Activated T-cell treated with anti-CD3 and anti-CD28 coated beads for 48 hours (primary cell): ENCODE data around the gene CTSL.
"Not testable (repeated sequence)": the region's sequence is repeated elsewhere in the genome, so short reads cannot be mapped to it uniquely, and the experiment has no call there.

ENCODE experiments used
- DNase-seq: peaks from one replicate; pipeline ENCODE4 v3.0.0-alpha.2; 2020; ENCODE audit warnings: low read depth

Gene CTSL

DNA sequence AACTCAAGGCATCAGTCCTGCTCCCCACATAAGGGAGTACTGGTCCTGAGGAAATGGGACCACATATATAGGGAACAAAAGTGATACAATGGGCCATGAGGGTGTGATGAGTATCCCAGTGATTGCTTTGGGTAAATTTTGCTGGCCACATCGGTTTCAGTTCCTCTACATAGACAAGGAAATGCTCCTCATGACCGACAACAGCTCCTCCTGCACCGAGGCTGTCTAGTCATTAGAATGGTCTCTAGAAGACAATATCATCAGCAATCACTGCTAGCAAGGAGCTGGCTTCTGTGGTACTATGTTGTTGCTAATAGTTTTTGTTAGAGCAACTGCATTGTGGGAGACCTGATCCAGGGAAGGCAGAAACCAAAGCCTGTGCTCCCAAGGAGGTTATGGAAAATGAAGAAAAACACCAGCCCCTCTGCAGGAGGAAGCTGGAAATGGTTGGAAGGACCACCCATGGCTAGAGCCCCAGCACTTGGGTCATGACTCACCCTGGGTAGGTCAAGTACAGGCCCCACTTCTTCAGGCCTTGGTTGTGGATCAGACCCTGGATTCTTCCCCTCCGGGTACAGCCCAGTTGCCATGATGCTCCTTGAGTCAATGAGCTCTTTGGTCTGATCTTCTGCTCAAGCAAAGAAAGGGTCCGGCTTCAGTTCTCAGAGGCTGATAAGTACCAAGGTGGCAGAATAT lies 3.4 kb upstream of the CTSL start:
- DNase-seq: no peak

DNA sequence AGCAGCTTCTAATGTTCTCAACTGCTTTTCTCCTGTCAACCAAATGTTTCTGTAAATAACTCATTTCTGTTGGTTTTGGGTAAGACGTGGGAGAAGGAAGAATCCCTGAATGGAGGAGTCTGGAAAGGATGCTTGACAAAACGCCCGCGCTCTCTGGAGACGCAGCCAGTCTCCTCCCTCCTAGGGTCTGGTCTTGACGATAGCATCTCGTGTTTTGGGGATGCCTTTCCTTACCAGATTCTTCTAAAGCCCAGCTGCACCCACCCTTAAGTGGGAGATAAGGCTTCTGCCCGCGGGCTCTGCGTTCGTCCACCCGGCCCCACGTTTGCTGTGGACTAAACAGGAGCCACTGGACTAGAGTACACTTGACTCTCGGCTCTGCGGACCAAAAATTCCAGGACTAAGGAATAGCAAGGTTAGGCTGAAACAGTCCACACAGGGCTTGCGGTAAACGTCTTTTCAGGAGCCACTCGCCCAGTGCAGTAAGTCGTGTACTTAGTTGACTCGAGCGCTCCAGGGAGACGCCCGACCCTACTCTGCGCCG lies 491 bp upstream of the CTSL start:
- DNase-seq: no peak

DNA sequence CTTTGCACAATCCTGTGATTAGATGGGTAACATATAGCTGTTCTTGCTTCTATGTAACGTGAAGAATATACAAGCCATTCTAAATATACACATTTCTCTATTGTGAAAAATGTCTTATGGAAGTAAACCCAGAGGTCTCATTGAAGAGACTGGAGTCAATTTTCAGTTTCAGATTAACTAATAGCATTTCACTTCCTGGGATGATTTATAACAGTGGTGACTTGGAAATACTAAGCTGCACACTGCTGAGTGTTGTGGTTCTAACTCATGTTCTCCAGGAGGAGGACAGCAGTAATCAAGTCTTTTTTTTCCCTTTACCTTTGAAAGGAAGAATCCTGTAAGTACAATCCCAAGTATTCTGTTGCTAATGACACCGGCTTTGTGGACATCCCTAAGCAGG lies 3.3 kb downstream of the CTSL start:
- no peak for DNase-seq

DNA sequence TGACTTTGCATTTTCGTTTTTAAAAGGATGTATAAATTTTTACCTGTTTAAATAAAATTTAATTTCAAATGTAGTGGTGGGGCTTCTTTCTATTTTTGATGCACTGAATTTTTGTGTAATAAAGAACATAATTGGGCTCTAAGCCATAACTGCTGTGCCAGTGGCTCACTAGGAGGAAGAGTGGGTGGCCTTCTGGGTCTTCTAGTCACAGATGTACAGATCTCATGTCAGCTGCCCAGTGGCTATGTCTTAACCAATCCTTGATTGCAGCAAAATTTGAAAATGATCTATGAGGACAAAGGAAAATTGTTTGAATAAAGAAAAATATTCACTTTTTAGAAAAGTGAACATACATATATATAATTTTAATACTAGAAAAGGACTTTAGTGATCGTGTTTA lies 5.4 kb downstream of the CTSL start:
- no peak for DNase-seq

DNA sequence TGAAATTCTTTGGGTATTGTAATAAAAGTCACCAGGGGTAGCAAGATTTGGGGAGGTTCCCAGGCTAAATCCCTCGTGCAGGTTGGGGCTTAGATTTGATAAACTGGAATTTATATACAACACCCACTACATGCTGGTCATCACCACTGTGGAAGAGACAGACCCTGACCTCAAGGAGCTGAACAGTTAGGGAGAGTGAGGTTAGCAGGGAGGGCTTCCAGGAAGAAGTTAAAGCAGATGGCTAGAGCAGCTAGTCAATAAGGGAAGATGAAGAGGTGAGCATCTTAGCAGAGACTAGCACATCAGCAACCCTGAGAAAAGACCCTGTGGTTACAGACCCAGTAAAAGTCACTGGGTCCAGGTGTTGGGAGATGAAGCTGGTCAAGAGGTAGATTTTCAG lies 6.4 kb downstream of the CTSL start:
- DNase-seq: no peak

DNA sequence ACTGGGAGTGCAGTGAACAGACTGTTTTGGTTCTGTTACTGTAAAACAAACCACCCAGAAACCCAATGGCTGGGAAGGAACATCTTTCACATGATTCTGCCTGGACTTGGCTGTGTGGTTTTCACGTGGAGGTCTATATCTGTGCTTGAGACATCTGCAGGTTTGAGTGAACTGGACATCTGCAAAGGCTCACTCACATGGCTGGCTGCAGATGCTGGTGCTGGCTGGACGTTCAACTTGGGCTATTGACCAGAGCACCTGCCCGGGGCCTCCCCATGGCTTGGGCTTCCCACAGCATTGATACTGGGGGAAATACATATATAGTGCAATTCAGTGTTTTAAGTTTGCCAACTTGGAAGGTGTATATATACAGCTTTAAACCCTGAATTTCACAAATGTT lies 6.8 kb downstream of the CTSL start:
- no peak for DNase-seq

DNA sequence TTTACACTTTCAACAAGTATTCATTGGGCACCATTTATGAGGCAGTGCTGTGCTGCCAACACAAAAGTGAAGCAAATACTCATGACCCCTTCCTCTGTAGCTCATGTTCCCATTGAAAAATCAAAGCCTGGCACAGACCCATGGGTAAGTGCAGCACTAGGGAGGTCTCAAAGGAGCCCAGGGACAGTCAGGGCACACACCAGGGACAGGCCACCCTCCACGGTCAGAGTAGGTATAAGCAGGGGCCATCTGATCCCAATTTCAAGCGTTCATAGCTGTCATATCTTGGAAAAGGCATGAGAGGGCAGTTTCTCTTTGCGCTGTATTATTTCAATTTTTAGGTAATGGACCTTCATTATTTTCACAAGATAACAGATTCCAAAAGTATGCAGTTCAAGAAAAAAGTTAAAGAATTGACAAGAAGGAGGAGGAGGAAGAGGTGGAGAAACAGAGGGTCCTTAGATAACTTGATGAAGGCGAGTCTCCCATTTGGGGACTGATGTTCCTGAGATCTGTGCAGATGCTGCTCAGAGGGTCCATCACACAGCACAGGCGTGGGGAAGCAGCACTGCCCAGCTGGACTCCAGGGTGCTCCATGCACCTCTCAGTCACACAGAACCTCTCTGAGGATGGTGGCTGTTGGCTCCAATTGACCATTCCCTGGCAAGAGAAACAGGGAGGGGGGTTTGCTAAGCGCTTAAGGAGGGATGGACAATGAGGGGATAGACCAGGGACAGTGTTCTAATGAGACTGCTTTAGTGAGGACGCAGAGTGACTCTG lies 7.5 kb downstream of the CTSL start:
- no peak for DNase-seq

DNA sequence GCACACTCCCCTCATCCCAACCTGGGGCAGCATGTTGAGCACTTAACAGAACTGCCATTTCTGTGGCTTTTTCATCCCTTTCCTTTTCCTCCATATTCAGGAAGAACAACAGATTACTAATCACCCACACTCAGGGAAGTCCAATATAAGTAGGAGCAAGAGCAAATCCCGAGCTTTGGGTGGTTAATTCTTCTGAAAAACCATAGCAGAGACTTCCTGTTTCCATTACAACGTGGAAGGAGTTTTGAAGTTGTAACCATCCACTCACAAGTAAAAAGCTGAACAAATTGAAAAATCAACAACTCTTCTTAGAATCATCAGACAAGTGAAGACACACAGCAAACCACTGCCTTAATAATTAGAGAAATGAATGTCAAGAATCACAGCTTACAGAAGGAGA lies 8.2 kb downstream of the CTSL start:
- DNase-seq: no peak

DNA sequence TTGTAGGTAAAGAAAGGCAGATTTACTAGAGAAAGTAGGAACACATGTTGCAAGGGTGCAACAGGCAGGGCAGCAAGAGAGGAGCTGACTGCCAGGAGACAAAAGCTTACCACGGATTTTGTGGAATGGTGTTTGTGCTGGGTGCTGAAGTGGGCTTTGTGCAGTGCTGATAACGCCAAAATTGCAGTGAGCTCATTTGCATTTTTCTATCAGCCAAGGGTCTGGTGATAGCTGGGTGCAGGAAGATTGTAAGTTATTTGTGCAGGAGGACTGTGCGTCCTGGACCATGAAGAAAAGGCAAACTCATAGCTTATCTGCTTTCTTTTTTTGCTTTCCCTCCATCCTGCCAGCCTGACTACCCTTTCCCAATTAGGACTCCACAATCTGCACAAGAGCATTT lies 13.6 kb downstream of the CTSL start:
- no peak for DNase-seq

DNA sequence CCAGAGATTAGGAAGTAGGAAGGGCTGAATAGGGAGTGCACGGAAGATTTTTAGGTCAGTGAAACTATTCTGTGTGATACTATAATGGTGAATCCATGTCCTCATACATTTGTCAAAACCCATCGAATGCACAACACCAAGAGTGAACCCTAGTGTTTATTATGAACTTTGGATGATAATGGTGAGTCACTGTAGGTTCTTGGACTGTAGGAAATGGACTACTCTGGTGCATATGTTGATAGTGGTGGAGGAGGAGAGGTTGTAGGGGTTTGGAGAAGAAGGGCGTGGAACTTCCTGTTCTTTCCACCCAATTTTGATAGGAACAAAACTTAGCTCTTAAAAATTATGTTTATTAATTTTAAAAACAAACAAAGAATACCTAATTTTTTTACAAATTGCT lies 14.3 kb downstream of the CTSL start:
- no peak for DNase-seq

DNA sequence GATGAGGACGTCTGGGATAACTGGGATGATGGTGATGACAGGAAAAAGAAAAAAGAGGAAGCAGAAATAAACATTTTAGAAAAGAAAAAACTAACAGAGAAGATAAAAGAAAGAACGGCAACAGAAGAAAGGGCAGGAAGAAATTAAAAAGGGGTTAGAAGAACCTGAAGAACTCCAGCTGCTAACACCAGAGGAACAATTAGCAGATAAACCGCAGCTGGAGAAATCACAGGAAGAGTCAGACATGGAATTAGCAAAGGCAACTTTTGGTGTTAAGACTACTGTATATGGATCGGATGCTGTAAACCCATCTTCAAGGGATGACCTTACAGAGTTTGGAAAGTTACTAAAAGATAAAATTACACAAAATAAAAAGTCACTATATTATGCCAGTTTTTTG lies 15.4 kb downstream of the CTSL start:
- no peak for DNase-seq

DNA sequence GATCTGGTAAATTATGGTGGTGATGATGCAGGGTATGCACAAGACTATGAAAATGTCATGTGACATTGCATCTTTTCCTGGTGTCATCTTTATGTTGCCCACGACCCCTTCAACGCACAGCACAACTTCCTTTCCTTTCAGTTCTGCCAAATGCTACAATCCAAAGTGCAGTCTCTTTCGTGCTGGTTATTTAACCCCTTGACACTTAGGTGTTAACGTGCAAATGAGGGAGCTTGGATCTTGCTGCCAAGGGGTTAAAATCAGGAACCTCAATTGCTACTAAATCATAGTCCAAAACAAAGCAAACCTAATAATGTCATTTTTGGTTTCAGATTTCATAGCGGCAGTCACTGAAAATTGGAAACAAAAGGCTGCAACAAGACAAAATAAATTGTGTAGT lies 16.0 kb downstream of the CTSL start:
- DNase-seq: no peak

DNA sequence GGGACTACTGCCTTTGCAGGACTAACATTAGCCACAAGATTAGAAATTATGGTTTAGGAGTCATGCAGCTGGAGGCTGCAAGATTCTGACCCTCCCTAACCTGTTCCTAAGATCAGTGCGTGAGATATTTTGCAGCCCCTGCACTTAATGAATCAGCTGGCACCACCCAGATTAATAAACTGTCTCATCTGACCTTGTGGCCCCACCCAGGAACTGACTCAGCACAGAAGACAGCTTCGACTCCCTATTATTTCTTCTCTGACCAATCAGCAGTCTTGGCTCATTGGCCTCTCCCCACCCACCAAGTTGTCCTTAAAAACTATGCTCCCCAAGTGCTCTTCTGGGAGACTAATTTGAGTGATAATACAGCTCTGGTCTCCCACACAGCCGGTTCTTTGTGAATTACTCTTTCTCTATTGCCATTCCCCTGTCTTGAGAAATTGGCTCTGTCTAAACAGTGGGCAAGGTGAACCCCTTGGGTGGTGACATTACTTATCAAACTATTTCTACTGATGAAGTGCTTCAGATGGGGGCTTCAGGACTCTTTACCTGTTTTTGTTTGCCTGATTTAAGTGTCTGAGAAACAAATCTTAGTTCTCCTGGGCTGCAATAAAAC lies 17.0 kb downstream of the CTSL start:
- DNase-seq: no peak

DNA sequence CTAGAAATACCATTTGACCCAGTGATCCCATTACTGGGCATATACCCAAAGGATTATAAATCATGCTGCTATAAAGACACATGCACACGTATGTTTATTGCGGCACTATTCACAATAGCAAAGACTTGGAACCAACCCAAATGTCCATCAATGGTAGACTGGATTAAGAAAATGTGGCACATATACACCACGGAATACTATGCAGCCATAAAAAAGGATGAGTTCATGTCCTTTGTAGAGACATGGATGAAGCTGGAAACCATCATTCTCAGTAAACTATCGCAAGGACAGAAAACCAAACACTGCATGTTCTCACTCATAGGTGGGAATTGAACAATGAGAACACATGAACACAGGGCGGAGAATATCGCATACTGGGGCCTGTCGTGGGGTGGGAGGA lies 18.3 kb downstream of the CTSL start:
- DNase-seq: not testable (repeated sequence)

DNA sequence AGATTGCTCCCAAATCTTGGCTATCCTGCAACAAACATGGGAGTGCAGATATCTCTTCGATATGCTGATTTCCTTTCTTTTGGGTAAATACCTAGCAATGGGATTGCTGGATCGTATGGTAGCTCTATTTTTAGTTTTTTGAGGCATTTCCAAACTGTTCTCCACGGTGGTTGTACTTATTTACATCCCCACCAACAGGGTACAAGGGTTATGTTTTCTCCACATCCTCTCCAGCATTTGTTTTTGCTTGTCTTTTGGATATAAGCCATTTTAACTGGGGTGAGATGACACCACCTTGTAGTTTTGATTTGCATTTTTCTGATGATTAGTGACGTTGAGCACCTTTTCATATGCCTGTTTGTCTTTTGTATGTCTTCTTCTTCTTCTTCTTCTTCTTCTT lies 20.3 kb downstream of the CTSL start:
- DNase-seq: no peak

DNA sequence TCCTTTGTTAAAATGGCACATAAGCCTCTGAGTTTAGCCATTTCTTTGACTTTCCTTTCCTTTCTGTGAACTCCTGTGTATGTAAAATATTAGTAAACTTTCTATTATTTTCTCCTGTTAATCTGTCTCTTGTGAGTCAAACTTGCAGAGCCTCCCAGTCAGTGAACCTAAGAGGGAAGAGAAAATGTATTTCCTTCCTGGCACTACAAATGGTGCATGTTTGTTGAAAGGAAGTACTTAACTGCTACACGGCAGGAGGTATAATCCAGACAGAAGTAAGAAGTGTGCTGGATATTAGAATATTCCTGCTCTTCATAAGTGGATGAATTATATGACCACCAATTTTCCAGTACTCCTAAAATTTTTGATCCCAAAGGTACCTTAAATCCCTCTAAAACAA lies 23.0 kb downstream of the CTSL start:
- DNase-seq: no peak

DNA sequence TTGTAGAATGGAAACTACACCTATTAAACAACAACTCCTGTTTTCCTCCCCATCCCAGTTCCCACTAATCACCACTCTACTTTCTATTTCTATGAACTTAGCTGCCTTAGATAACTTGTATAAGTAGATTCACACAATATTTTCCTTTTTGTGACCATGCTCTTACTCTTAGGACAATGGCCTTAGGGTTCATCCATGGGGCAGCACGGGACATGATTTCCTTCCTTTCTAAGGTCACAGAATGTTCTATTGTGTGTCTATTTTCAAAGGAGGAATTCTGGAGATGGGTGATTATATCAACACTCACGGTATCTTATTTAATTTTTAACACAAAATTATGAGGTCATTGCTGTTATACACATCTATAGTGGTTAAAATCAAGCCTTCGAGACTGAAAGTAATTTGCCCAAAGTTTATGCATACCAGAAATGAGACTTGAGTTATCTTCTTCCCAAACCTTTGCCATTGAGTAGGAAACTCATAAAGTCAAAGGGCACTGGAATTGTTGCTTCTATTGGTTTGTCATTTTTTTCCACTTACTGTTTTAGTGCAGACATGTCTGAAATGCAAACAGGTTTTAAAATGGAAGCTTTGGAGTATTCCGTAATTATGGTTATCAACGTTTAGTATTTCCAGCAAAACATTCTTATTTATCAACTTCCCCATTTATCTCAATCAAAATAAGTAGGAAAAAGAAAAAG lies 23.6 kb downstream of the CTSL start:
- no peak for DNase-seq

DNA sequence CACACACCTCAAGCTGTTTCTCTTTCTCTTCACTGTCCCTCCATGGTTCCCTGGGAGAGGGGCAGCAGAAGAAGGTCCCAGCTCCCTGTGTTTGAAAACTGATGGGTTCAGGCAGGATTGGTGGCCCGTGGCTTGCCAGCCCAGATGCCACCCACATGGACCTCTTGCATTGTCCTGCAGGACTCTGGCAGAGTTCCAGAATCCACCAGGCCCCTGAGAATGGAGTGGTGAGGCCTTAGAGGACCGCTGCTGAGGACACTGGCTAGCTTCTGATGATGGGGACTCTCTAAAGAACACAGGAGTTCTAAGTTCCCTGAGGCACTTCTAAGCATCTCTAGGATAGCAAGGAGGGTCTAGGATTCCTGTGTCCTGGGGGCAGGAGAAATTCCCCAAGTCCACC lies 24.8 kb downstream of the CTSL start:
- DNase-seq: no peak

DNA sequence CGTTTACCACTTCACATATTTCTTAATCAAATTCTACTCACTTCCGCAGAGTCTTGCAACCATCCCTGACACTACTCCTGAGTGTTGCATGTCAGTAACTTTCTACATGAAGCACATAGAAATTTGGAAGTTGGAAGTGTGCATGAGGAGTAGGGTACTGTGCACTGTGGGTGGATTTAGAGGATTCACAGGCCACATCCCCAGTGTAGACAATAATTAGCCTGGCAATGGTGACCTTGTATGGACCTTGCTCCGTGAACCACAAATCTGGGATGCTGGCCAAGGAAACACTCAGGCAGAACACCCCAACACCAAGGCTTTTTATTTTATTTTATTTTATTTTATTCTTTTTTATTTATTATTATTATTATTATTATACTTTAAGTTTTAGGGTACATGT lies 25.5 kb downstream of the CTSL start:
- no peak for DNase-seq

DNA sequence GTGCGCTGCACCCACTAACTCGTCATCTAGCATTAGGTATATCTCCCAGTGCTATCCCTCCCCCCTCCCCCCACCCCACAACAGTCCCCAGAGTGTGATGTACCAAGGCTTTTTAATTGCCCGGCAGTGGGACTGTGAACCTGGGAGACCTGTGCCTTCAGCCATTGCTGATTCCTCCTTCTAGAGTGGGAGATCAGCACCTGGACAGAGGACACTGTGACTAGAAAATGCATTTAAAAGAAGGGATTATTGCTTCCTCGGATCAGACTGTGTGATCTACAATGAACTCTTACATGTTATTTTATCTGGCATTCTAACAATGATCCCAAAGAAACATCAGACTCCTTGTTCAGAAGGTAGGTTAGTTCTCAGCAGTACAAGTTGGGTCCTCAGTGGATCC lies 25.9 kb downstream of the CTSL start:
- DNase-seq: no peak

DNA sequence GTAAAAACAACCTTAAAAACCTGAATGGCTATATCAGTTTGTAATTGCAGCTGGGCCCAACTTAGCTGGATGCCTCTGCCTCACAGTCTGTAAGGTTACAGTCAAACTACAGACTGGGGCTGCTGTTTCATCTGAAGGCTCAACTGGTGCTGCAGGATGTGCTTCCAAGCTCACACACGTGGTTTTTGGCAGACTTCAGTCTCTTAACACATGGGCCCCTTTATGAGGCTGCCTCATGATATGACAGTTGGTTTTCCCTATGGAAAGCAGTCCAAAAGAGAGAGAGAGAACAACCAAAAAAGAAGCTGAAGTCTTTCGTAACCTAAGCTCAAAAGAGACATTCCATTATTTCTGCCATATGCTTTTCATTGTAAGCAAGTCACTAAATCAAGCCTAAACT lies 27.4 kb downstream of the CTSL start:
- DNase-seq: no peak

DNA sequence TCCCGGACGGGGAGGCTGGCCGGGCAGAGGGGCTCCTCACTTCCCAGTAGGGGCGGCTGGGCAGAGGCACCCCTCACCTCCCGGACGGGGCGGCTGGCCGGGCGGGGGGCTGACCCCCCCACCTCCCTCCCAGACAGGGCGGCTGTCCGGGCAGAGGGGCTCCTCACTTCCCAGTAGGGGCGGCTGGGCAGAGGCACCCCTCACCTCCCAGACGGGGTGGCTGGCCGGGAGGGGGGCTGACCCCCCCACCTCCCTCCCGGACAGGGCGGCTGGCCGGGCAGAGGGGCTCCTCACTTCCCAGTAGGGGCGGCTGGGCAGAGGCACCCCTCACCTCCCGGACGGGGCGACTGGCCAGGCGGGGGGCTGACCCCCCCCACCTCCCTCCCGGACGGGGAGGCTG lies 32.4 kb downstream of the CTSL start:
- not testable (repeated sequence) for DNase-seq

DNA sequence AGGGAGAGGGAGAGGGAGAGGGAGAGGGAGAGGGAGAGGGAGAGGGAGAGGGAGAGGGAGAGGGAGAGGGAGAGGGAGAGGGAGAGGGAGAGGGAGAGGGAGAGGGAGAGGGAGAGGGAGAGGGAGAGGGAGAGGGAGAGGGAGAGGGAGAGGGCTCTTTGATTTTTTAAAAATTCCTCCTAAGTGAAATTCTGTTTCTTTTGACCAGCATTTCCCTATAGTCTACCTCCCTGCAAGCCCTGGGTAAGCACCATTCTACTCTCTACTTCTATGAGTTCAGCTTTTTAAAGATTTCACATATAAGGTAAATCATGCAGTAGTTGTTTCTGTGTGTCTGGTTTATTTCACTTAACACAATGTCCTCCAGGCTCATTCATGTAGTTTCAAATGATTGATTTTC lies 34.1 kb downstream of the CTSL start:
- not testable (repeated sequence) for DNase-seq
